Testis (tissue), 3 donors: Measurements from ENCODE around the gene MYLK. TPM values are rescaled to one million over a fixed set of nuclear protein-coding genes. Genes with fewer than 3 reads are reported as not detected.
"Not testable (repeated sequence)": the region's sequence is repeated elsewhere in the genome, so short reads cannot be mapped to it uniquely, and the experiment has no call there.

ENCODE experiments used
- DNase-seq: peaks from one replicate; pipeline ENCODE4 v3.0.0-alpha.2; 2019
- H3K27ac ChIP-seq, 2 donors: fragments of 200-600 bp; sonication (generic); one replicate each; pipeline ENCODE4 v1.5.1; 2019
- H3K27me3 ChIP-seq: fragments of 200-600 bp; sonication (generic); one replicate; pipeline ENCODE4 v1.5.1; 2019
- H3K36me3 ChIP-seq: fragments of 200-600 bp; sonication (generic); one replicate; pipeline ENCODE4 v1.5.1; 2017; ENCODE audit warnings: low read depth; ENCODE audit errors: missing control alignments
- H3K4me1 ChIP-seq: fragments of 200-600 bp; sonication (generic); one replicate; pipeline ENCODE4 v1.5.1; 2019
- H3K4me3 ChIP-seq, 2 donors: fragments of 200-600 bp; sonication (generic); one replicate each; pipeline ENCODE4 v1.5.1; 2017 to 2019
- H3K9me3 ChIP-seq: fragments of 200-600 bp; sonication (generic); one replicate; pipeline ENCODE4 v1.5.1; 2017
- CTCF ChIP-seq, 3 experiments: fragments of 450-650 bp in 2 of 3; fragments of 200-600 bp in 1 of 3; sonication (generic) in 1 of 3; IDR thresholded peaks; one replicate each; pipeline ENCODE4 v1.5.1; 2016 to 2019; ENCODE audit warnings: antibody characterized with exemption in 3 of 3, mild to moderate bottlenecking in 2 of 3, moderate library complexity in 1 of 3
- POLR2A ChIP-seq: fragments of 450-650 bp; IDR thresholded peaks from one replicate; pipeline ENCODE4 v1.6.1; 2017; ENCODE audit warnings: antibody characterized with exemption, mild to moderate bottlenecking, moderate library complexity
- WGBS, 2 donors: methylation state at CpG; one replicate each; pipeline ENCODE4 v1.1.5; 2018; 5-methylcytosine and 5-hydroxymethylcytosine counted together
- intact Hi-C: fragments of 100-400 bp; cut with DNase I; formaldehyde crosslinking; loops from one replicate; pipeline ENCODE4 v1.15.1; 2023; ENCODE audit warnings: low total_unique reads
- polyA plus RNA-seq: library from polyadenylated mRNA; stranded (reverse); fragments of 350-450 nt; fragmentation: Illumina TruSeq; extraction: RNeasy Lipid Tissue Mini Kit (QIAGEN cat#74804); gene quantifications from one replicate; pipeline ENCODE4 v1.2.3, GENCODE V29; 2014; ENCODE audit warnings: low read depth, low replicate concordance; ENCODE audit not compliant: insufficient read depth
- total RNA-seq, 2 donors: library from RNA; depleted of rRNA; stranded (reverse); fragments of >200 nt; gene quantifications; one replicate each; pipeline ENCODE4 v1.2.3, GENCODE V29; 2016

The MYLK gene
- total and polyA plus RNA-seq, 3 donors from 2014 or later = 130 to 168 (median 151) TPM

DNA sequence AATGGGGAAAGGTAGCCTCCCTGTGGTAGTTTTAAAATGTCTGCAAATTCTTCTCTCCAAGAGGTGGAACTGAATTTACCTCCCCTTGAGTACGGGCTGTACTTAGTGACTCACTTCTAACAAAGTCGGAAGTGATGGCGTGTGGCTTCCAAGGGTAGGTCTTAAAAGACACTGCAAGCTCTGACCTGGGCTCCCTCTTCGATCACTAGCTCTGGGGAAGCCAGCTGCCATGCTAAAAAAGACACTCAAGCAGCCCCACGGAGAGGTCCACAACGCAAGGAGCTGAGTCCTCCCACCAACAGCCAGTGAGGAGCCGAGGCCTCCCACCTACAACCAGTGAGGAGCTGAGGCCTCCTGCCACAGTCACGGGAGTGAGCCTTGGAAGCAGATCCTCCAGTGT lies 177.3 kb downstream of the MYLK start:
- DNase-seq = peak; percentile 65
- intact Hi-C loops = no loop called here
- Histone ChIP-seq H3K36me3 (no peaks in the 10 kb centered on the region), H3K9me3 (no peaks in the 10 kb centered on the region), H3K4me3 (no peak overlapping the region), H3K4me1 (peaks cover 43% of the 10 kb centered on the region), H3K27ac (peak overlapping the region in 1 of 2 donors; percentile 60), H3K27me3 (no peaks in the 10 kb centered on the region)
- WGBS, 2 donors = 72 to 85% methylated on average over 7 to 8 of the region's 8 CpGs
- TF ChIP-seq CTCF (IDR thresholded peaks at IDR 0.05) = no peak
- no peak for TF ChIP-seq POLR2A

DNA sequence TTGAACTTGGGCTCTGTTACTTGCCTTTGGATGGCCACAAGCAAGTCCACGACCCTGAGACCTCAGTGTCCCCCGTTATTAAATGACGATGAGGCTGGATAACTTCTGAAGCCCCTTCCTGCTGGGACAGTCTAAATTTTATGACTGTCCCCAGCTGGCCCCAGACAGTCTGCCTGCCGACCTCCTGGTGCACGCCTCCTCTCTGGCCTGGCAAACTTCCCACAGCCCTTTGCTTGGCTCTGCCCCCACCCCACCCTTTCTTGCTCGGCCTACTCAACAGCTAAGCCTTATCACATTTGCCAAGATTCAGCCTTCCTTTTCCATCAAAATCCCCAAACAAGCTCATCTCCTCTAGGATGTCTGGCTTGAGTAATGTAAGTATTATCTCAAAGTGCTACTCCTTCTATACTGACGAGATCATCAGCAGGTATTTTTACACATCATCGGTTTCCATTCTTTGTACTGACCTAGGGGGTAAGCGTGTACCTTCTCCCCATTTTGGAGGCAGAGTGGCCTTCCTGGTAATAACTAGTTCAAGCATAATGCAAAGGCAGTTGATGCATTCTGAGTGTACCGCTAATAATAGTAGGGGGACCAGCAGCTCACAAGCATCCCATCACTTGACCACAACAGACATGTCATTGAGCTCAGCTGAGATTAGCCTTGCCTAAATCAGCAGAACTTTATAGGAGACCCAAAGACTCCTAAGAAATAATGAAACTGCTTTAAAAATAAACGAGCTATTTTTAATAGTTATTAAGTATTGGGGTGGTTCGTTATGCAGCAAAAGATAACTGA lies 178.4 kb downstream of the MYLK start:
- Histone ChIP-seq H3K4me1 (peaks cover 37% of the 10 kb centered on the region), H3K4me3 (no peak overlapping the region), H3K9me3 (no peaks in the 10 kb centered on the region), H3K27me3 (no peaks in the 10 kb centered on the region), H3K27ac (peak overlapping the region in 1 of 2 donors; percentile 60), H3K36me3 (no peaks in the 10 kb centered on the region)
- 68 to 81% methylated on average over 12 of the region's 12 CpGs for WGBS, 2 donors
- DNase-seq = no peak
- intact Hi-C loops = no loop called here
- TF ChIP-seq CTCF (IDR thresholded peaks at IDR 0.05) = no peak
- TF ChIP-seq POLR2A = no peak

GRCh38 chr3:123703663-123704062 lies 180.5 kb downstream of the MYLK start:
- DNase-seq, H3K9me3 ChIP-seq, H3K27me3 ChIP-seq, H3K4me3 ChIP-seq, H3K27ac ChIP-seq, H3K36me3 ChIP-seq: not testable (repeated sequence)
- WGBS, 2 donors = 98% methylated on average over 3 of the region's 3 CpGs; no CpG with 5 or more reads in 1 of the 2 donors
- intact Hi-C loops = loop anchor here (5.0 kb wide), 1 partner anchor 51 kb away; no protein-coding TSS in a partner anchor
- peaks cover 28% of the 10 kb centered on the region for H3K4me1 ChIP-seq

- H3K27me3 ChIP-seq = no peaks in the 10 kb centered on the region
- no peak overlapping the region for H3K27ac ChIP-seq
- 68 to 80% methylated on average over 2 of the region's 2 CpGs for WGBS, 2 donors
- H3K36me3 ChIP-seq = no peaks in the 10 kb centered on the region
- H3K4me3 ChIP-seq = no peak overlapping the region
- intact Hi-C loops = loop anchor here (5.0 kb wide), 1 partner anchor 50 kb away; no protein-coding TSS in a partner anchor
- H3K4me1 ChIP-seq = peaks cover 23% of the 10 kb centered on the region
- no peak for DNase-seq
- no peak for TF ChIP-seq POLR2A
- TF ChIP-seq CTCF (IDR thresholded peaks at IDR 0.05) = no peak
- no peaks in the 10 kb centered on the region for H3K9me3 ChIP-seq
Measured at GRCh38 chr3:123702720-123703119, 181.4 kb downstream of the MYLK start.

DNA sequence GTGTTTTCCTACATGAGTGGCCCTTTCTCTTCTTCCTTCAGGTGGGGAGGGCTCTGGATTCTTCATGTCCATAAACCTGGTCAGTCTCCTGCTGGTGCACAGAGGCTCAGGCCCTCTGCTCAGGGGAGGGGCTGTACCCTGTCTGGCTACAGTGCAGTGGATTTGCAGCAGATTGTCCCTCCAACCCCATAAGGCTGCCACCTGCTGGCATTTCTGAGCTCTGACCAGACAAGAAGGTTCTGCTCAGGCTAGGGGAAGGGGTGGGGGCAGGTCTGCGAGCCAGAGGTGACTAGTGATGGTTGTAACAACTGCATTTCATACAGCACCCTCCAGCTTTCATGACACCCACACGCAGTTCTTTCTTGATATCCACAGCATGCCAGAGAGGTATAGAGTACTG lies 182.1 kb downstream of the MYLK start:
- not testable (repeated sequence) for H3K4me3 ChIP-seq, H3K9me3 ChIP-seq, H3K36me3 ChIP-seq, H3K27me3 ChIP-seq
- Histone ChIP-seq H3K27ac (peak overlapping the region in 1 of 2 donors; percentile 69), H3K4me1 (peaks cover 24% of the 10 kb centered on the region)
- intact Hi-C loops = loop anchor here (5.0 kb wide), 1 partner anchor 50 kb away; no protein-coding TSS in a partner anchor
- peak; percentile 49 to 64 (median 54) for TF ChIP-seq CTCF (IDR thresholded peaks at IDR 0.05)
- peak; percentile 79 for DNase-seq
- 29 to 46% methylated on average over 1 to 2 of the region's 2 CpGs for WGBS, 2 donors
